GM12801 (cell line): ENCODE results near the gene RNF207.

Experiments used
- TF ChIP-seq, protein P1 (sequence below): IDR thresholded peaks from one replicate; pipeline ENCODE4 v1.5.1; 2011; ENCODE audit warnings: control low read depth; ENCODE audit not compliant: insufficient read length; ENCODE audit errors: extremely low read depth

Gene RNF207

DNA sequence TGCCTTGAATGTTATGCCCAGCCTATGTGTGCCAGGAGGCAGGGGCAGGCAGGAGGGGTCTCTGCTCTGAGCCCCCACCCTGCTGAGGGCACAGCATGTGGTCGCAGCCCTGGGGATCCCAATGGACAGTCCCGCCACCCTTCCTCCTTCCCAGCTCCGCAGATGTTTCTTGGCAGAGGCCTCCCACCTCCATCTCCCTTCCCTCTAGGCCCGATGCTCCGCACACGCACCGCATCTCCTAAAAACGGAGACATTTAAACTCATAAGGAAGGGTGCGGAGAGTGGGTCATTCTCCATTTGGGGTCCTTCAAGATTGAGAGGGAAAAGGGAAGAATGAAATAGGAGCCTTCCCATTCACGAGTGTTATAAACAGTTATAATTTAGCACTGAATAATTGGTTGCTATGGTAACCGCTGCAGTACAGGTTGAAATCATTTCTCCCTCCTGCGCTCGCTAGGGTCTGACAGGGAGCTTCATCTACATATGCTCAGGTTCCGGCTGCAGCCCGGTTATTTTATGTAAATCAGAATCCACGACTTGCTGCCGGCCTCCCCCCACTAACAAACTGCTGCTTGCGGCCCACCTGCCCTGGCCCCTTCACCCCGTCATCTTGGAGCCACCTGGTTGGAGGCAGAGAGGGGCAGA, 41.8 kb upstream of the RNF207 start:
- TF ChIP-seq, protein P1, sequence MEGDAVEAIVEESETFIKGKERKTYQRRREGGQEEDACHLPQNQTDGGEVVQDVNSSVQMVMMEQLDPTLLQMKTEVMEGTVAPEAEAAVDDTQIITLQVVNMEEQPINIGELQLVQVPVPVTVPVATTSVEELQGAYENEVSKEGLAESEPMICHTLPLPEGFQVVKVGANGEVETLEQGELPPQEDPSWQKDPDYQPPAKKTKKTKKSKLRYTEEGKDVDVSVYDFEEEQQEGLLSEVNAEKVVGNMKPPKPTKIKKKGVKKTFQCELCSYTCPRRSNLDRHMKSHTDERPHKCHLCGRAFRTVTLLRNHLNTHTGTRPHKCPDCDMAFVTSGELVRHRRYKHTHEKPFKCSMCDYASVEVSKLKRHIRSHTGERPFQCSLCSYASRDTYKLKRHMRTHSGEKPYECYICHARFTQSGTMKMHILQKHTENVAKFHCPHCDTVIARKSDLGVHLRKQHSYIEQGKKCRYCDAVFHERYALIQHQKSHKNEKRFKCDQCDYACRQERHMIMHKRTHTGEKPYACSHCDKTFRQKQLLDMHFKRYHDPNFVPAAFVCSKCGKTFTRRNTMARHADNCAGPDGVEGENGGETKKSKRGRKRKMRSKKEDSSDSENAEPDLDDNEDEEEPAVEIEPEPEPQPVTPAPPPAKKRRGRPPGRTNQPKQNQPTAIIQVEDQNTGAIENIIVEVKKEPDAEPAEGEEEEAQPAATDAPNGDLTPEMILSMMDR = no peak

DNA sequence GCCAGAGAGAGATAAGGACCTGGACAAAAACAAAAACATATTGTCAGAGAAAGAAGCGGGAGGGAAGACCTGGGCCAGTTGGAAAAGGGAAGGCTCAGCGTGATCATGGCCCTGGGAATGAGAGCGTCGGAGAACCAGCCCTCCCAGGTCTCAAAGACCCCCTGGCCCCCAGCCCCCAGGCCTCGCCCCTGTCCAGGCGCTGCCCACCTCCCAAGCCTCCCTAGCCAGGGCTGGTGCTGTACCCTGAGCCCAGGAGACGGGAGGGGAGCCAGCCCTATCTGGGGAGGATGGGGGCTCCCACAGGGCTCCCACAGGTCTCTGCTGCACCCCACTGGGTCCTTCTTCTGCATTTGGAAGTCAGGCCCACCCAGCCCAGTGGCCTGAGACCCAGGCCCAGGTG, 40.9 kb upstream of the RNF207 start:
- TF ChIP-seq, protein P1 = no peak

DNA sequence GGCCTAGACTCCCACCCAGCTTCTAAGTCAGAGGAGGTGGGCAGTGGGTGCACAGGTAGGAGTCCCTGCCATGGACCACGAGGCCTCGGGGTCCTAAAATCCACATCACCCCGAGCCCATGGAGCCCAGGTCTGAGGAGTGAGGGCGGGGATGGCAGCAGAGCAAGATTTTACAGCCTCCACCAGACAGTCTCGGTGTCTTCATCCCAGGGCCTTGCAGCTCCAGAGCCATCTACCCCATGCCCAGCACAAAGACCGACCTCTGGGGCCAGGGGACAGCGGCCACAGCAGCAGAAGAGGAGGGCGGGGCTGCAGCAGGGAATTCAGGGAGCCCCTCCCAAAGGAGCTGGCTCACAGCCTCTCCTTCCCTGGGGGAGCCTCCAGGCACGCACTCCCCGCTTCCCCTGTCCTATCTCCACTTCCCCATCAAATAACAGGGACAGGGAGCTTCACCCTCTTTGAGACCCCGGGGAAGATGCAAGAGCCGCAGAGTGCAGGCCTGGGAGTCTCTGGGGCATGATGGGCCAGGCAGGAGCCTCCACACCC, 40.4 kb upstream of the RNF207 start:
- TF ChIP-seq, protein P1 = no peak

DNA sequence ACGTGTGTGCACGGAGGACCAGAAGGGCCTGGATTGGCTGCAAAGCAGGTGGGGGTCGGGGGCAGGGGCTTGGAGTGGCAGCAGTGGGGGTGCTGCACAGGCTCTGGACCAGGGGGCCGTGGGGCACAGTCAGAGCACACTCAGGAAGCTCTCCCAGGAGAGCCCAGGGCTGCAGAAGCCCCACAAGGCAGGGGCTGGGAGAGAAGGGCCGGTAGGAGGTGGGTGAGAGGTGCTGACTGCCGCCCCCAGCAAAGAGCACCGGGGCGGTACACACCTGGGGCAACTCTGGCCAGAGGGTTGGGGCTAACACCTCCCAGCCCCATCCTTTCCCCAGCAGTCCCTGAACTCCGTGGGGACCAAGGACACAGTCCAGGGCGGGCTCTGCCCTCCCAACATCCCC, 39.7 kb upstream of the RNF207 start:
- TF ChIP-seq, protein P1 = no peak

DNA sequence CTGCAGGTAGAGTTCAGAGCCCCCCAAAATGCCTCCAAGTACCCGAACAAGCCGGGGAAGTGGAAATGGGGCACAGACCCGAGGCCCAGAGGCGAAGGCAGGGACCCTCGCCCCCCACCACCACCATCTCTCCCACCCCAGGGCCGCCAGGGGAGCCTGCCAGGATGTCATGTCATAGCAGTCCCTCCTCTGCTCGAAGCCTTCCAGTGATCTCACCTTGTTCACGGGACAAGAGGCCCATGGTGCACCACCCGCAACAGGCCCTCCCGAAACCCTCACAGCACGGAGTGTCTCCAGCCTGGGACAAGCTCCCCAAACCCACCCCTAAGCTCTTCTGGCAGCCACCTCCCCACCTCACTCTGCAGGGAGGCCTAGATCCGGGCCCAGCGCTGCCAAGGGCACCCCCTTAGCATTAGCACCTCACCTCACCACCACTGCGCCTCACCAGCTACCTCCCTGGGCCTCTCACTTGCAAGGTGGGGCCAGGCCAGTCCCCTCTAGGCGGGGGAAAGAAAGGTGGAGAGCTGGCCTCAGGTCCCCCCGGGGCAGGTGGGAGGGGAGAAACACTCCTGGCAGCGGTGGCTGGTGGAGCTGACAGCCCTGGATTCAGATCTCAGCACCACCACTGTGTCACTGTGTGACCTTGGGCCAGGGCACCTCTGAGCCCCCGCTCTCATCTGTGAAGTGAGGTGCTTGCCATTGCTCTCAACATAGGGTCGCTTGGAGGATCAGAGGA, 39.1 kb upstream of the RNF207 start:
- TF ChIP-seq, protein P1 = no peak

DNA sequence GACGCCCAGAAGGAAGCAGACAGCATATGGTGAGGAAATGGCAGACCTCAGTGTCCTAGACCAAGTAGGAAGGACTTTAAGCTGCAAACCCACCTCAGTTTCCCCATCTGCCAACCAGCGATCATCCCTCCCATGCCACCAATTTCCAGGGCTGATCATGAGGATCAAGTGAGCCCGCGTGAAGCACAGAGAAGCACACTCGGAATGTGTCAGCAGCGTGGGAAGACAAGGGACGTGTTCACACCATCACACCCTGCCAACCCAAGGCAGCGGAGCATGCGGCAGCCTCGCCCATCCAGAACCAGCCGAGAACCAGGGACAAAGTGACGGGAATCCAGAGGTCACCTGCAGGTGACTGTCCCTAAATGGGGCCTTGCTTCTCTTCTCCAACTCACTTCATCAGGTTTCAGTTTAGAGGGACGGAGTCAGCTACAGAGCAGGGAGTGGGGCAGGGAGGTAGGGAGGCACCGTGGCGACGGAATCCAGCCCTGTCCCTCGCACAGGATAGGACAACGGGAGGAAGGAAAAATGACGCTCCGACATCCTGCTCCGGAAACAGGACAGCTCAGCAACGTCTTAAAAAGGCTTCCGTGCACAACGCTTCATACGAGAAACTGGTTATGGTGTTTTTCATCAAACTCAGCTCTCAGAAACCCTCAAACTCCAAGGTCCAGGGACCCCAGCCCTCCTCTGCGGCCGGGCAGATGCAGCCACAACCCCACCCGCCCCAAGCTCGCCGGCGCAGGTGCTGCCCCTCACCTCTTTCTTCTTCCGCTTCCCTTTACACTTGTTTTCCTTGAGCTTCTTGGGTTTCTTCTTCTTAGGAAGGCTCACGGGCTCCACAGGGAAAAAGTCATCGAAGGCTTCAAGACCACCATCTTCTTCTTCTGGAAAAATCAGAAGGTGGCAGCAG, 38.3 kb upstream of the RNF207 start:
- TF ChIP-seq, protein P1 = no peak
